ENCODE results near the gene ESM1.

DNA sequence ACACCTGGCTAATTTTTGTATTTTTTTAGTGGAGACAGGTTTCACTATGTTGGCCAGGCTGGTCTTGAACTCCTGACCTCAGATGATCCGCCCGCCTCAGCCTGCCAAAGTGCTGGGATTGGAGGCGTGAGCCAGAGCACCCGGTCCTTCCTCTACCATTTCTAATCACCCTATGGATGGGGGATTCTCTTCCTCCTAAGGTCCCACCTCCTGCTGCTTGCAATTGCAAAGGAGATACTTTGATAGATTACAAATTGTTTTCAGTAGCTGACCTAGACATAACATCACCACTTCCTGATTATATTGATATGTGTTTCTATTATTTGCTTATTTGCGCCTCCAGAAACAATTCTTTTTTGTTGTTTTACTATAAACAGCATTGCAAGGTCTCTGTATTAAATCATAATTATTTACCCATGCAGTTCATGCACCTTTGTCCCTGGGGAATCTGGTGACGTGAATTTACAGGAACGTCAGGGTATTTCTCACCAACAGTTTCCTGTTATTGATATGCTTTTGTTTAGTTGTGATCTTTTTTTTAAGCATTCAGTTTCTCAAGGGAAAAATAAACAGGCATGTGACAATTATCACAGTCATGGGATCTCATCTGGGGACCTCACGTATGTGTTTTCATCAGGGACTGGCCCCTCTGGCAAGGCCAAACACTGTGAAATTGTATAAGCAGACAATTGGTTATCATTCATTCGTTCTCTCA is 43.2 kb downstream of the ESM1 start:
- TF ChIP-seq, protein P1, sequence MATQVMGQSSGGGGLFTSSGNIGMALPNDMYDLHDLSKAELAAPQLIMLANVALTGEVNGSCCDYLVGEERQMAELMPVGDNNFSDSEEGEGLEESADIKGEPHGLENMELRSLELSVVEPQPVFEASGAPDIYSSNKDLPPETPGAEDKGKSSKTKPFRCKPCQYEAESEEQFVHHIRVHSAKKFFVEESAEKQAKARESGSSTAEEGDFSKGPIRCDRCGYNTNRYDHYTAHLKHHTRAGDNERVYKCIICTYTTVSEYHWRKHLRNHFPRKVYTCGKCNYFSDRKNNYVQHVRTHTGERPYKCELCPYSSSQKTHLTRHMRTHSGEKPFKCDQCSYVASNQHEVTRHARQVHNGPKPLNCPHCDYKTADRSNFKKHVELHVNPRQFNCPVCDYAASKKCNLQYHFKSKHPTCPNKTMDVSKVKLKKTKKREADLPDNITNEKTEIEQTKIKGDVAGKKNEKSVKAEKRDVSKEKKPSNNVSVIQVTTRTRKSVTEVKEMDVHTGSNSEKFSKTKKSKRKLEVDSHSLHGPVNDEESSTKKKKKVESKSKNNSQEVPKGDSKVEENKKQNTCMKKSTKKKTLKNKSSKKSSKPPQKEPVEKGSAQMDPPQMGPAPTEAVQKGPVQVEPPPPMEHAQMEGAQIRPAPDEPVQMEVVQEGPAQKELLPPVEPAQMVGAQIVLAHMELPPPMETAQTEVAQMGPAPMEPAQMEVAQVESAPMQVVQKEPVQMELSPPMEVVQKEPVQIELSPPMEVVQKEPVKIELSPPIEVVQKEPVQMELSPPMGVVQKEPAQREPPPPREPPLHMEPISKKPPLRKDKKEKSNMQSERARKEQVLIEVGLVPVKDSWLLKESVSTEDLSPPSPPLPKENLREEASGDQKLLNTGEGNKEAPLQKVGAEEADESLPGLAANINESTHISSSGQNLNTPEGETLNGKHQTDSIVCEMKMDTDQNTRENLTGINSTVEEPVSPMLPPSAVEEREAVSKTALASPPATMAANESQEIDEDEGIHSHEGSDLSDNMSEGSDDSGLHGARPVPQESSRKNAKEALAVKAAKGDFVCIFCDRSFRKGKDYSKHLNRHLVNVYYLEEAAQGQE (IDR thresholded peaks at IDR 0.05; ENCODE audit: insufficient replicate concordance, low read depth) = no peak
- TF ChIP-seq, protein P2, sequence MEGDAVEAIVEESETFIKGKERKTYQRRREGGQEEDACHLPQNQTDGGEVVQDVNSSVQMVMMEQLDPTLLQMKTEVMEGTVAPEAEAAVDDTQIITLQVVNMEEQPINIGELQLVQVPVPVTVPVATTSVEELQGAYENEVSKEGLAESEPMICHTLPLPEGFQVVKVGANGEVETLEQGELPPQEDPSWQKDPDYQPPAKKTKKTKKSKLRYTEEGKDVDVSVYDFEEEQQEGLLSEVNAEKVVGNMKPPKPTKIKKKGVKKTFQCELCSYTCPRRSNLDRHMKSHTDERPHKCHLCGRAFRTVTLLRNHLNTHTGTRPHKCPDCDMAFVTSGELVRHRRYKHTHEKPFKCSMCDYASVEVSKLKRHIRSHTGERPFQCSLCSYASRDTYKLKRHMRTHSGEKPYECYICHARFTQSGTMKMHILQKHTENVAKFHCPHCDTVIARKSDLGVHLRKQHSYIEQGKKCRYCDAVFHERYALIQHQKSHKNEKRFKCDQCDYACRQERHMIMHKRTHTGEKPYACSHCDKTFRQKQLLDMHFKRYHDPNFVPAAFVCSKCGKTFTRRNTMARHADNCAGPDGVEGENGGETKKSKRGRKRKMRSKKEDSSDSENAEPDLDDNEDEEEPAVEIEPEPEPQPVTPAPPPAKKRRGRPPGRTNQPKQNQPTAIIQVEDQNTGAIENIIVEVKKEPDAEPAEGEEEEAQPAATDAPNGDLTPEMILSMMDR (IDR thresholded peaks at IDR 0.05; ENCODE audit: insufficient read depth, low read length) = no peak
- TF ChIP-seq POLR2AphosphoS5 (IDR thresholded peaks at IDR 0.05; ENCODE audit: low read depth) = no peak
- no peak for TF ChIP-seq GABPA (IDR thresholded peaks at IDR 0.05; ENCODE audit: low read depth)

All from HL-60 (cell line).